ENCODE data around the gene TAF4.

Gene TAF4

DNA sequence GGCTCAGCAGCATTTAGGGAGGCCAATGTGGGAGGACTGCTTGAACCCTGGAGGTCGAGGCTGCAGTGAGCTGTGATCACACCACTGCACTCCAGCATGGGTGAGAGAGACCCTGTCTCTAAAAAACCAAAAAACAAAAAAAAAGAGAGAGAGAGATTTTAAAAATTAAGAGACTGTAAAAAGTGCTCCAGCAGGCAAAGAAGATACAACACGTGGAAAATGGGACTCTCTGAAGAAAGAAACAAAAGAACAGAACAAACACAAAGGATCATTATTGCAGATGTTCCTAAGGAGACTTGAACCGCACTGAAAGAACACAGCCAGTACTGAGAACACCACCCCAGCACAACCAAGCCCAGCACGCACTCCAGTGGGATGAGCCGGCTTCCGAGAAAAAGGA is 74.2 kb downstream of the TAF4 start:
- Histone ChIP-seq H3F3A (ENCODE audit: insufficient read depth) (no peaks in the 10 kb centered on the region), H3K4me3 (ENCODE audit: insufficient read depth, low read length, poor library complexity, severe bottlenecking) (no peak overlapping the region), H2AFZ (ENCODE audit: low read depth, low read length, severe bottlenecking) (no peak overlapping the region), H4K20me1 (ENCODE audit: low read depth, low read length) (no peaks in the 10 kb centered on the region), H3K27ac (ENCODE audit: low read depth, low read length) (no peak overlapping the region), H3K9ac (ENCODE audit: low read length) (no peak overlapping the region), H3K36me3 (ENCODE audit: low read length) (no peaks in the 10 kb centered on the region; the same call in 1 of the 2 replicates), H3K4me2 (ENCODE audit: low read depth, low read length, poor library complexity, severe bottlenecking) (no peak overlapping the region), H3K27me3 (ENCODE audit: low read length) (no peaks in the 10 kb centered on the region), H3K79me2 (ENCODE audit: insufficient read depth, low read length) (no peaks in the 10 kb centered on the region), H3K9me2 (replicated peaks; ENCODE audit: insufficient read depth, low read length) (no peaks in the 10 kb centered on the region), H3K9me3 (ENCODE audit: insufficient read depth, low read length) (no peaks in the 10 kb centered on the region)
- TF ChIP-seq, protein P1, sequence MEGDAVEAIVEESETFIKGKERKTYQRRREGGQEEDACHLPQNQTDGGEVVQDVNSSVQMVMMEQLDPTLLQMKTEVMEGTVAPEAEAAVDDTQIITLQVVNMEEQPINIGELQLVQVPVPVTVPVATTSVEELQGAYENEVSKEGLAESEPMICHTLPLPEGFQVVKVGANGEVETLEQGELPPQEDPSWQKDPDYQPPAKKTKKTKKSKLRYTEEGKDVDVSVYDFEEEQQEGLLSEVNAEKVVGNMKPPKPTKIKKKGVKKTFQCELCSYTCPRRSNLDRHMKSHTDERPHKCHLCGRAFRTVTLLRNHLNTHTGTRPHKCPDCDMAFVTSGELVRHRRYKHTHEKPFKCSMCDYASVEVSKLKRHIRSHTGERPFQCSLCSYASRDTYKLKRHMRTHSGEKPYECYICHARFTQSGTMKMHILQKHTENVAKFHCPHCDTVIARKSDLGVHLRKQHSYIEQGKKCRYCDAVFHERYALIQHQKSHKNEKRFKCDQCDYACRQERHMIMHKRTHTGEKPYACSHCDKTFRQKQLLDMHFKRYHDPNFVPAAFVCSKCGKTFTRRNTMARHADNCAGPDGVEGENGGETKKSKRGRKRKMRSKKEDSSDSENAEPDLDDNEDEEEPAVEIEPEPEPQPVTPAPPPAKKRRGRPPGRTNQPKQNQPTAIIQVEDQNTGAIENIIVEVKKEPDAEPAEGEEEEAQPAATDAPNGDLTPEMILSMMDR (IDR thresholded peaks at IDR 0.05; ENCODE audit: insufficient read depth, low read length, poor library complexity, severe bottlenecking): no peak
- no peak for TF ChIP-seq EZH2phosphoT487 (conservative IDR thresholded peaks at IDR 0.05; ENCODE audit: low read length)

- Histone ChIP-seq H3F3A (ENCODE audit: insufficient read depth) (no peaks in the 10 kb centered on the region), H4K20me1 (ENCODE audit: low read depth, low read length) (no peaks in the 10 kb centered on the region), H3K27me3 (ENCODE audit: low read length) (no peaks in the 10 kb centered on the region), H2AFZ (ENCODE audit: low read depth, low read length, severe bottlenecking) (no peak overlapping the region), H3K79me2 (ENCODE audit: insufficient read depth, low read length) (no peaks in the 10 kb centered on the region), H3K4me2 (ENCODE audit: low read depth, low read length, poor library complexity, severe bottlenecking) (no peak overlapping the region), H3K27ac (ENCODE audit: low read depth, low read length) (no peak overlapping the region), H3K9ac (ENCODE audit: low read length) (no peak overlapping the region), H3K9me2 (replicated peaks; ENCODE audit: insufficient read depth, low read length) (no peaks in the 10 kb centered on the region), H3K9me3 (ENCODE audit: insufficient read depth, low read length) (no peaks in the 10 kb centered on the region), H3K4me3 (ENCODE audit: insufficient read depth, low read length, poor library complexity, severe bottlenecking) (no peak overlapping the region), H3K36me3 (ENCODE audit: low read length) (no peaks in the 10 kb centered on the region; the same call in 1 of the 2 replicates)
- TF ChIP-seq, protein P1 (IDR thresholded peaks at IDR 0.05; ENCODE audit: insufficient read depth, low read length, poor library complexity, severe bottlenecking): no peak
- no peak for TF ChIP-seq EZH2phosphoT487 (conservative IDR thresholded peaks at IDR 0.05; ENCODE audit: low read length)
These were observed 75.2 kb downstream of the TAF4 start for GRCh38 chr20:61990484-61990883.

- H3K27ac ChIP-seq (ENCODE audit: low read depth, low read length): no peak overlapping the region
- no peaks in the 10 kb centered on the region for H3K9me3 ChIP-seq (ENCODE audit: insufficient read depth, low read length)
- no peaks in the 10 kb centered on the region for H3K9me2 ChIP-seq (replicated peaks; ENCODE audit: insufficient read depth, low read length)
- no peaks in the 10 kb centered on the region for H3K79me2 ChIP-seq (ENCODE audit: insufficient read depth, low read length)
- no peak for TF ChIP-seq EZH2phosphoT487 (conservative IDR thresholded peaks at IDR 0.05; ENCODE audit: low read length)
- TF ChIP-seq, protein P1 (IDR thresholded peaks at IDR 0.05; ENCODE audit: insufficient read depth, low read length, poor library complexity, severe bottlenecking): no peak
- no peaks in the 10 kb centered on the region for H3K27me3 ChIP-seq (ENCODE audit: low read length)
- H3K36me3 ChIP-seq (ENCODE audit: low read length): no peaks in the 10 kb centered on the region; the same call in 1 of the 2 replicates
- H3F3A ChIP-seq (ENCODE audit: insufficient read depth): 0 out of 2 replicates have a peak, but pooled peaks cover 3% of the 10 kb centered on the region
- no peaks in the 10 kb centered on the region for H4K20me1 ChIP-seq (ENCODE audit: low read depth, low read length)
- no peak overlapping the region for H3K4me2 ChIP-seq (ENCODE audit: low read depth, low read length, poor library complexity, severe bottlenecking)
- no peak overlapping the region for H2AFZ ChIP-seq (ENCODE audit: low read depth, low read length, severe bottlenecking)
- no peak overlapping the region for H3K4me3 ChIP-seq (ENCODE audit: insufficient read depth, low read length, poor library complexity, severe bottlenecking)
- no peak overlapping the region for H3K9ac ChIP-seq (ENCODE audit: low read length)
These were observed 75.9 kb downstream of the TAF4 start for GRCh38 chr20:61989741-61990140.
